CD4-positive, alpha-beta T cell treated with Interleukin-15 for 1 hour (primary cell): Measurements from ENCODE around the gene NSUN2.

Source experiments
- DNase-seq: peaks from one replicate; pipeline ENCODE4 v3.0.0-alpha.2; 2020

Gene NSUN2

DNA sequence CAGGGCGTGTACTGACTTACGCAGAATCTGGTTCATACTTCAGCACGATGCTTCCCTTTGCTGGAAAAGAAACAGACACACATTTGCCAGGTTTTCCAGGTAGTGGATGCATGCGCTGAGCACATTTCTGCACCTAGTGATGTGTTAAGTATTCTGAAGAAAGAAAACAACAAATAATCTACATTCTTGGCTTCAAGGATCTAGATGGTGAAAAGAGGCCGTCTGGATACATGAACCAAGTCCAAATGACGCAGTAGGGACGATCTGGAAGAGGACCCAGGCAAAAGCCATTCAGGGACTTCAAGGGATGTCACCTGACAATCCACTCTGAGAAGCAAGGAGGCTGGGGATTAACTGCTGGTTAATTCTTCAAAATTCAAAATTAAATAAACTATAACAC lies 30.4 kb downstream of the NSUN2 start:
- DNase-seq = no peak

DNA sequence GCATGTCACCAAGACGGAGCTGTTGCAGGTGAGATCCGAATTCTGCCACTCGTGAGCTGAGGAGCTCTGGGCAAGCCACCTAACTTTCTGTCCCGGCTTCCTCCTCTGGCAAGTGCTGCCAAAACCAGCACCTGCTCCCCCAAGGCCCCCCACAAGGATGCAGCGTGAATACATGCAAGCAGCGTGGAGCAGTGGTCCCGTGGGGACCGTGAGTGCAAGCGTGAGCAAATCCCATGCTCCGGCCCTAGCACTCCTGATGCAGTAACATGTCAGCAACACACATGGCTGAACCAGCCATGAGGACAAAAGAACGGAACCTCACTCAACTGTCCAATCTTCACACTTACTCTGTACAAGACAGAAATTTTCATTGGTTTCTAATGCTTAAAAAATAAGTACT lies 31.0 kb downstream of the NSUN2 start:
- DNase-seq = no peak

GRCh38 chr5:6601271-6601670 lies 31.6 kb downstream of the NSUN2 start:
- DNase-seq = no peak

GRCh38 chr5:6599739-6600138 lies 33.1 kb downstream of the NSUN2 start:
- DNase-seq = no peak

DNA sequence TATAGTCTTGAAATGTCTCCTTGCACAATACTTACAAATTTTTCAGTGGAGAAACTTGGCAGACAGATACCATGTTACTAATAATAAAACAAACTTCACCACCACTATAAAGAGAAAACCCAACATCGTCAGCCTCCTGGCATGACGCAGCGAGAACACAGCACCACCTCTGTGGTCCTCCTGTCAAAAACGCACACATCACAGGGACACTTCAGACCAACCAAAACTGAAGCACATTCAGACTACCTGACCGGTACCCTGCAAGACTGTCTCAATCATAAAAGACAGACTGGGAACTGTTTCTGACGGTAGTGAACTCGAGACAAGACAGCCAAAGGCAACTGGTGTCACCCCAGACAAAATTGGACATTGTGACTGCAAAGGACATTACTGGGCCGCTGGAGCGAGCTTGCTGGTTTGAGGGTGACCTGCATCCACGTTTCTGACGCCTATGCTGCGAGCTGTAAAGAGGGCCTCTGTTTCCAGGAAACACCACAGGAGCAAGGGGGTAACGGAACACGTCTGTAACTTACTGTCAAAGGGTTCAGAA lies 34.4 kb downstream of the NSUN2 start:
- DNase-seq = no peak

DNA sequence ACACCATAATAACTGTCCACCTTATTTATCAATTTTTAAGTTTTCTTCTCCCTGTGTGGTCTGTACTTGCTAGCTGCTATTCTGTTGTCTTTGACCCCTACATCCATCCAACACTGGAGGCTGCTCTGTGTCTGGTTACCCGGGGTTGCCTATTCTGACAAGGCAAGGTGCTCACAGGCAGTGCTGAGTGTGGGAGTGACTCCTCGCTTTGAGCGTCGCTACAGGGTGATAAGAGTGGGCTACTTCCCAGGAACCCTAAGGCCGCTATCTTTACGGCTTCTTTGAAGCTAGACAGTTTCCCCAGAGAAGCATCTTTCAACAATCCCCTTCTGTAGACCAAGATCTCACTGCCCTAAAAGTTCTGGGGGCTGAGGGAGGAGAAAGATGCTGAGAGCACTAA lies 35.3 kb downstream of the NSUN2 start:
- no peak for DNase-seq

DNA sequence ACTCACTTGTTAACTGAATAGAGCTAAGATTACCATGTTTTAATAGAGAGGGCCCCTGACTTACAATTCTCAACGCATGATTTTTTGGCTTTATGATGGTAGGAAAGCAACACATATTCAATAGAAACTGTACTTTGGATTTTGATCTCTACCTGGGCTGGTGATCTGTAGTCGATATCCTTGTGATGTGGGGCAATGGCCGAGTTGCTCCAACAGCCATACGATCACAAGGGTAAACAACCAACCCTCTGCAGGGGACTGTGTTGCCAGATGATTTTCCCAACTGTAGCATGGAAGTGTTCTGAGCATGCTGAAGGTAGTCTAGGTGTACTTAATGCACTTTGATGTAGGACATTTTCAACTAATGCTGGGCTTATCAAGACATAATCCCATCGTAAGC lies 36.5 kb downstream of the NSUN2 start:
- no peak for DNase-seq

DNA sequence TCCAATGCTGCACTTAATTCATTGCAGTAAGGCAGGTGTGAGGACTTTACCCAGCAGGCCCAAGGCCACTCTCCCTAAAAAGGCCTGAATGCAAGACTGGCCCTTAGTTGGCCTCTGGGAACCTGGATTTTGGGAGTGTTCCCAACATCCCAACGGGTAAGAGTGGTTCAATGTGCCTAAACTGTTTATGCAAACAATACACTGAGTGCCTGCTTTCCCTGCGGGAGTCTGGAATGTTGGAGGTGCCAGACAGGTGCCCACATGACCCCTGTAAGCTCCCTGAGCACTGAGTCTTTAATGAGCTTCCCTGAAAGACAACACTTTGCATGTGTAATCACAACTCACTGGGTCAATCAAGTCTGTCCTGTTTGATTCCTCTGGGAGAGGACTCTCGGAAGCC lies 37.4 kb downstream of the NSUN2 start:
- DNase-seq = no peak

- no peak for DNase-seq
Measured at GRCh38 chr5:6594066-6594465, 38.8 kb downstream of the NSUN2 start.

- no peak for DNase-seq
Measured at GRCh38 chr5:6593148-6594016, 39.5 kb downstream of the NSUN2 start.

GRCh38 chr5:6592601-6593000 lies 40.2 kb downstream of the NSUN2 start:
- DNase-seq = no peak

DNA sequence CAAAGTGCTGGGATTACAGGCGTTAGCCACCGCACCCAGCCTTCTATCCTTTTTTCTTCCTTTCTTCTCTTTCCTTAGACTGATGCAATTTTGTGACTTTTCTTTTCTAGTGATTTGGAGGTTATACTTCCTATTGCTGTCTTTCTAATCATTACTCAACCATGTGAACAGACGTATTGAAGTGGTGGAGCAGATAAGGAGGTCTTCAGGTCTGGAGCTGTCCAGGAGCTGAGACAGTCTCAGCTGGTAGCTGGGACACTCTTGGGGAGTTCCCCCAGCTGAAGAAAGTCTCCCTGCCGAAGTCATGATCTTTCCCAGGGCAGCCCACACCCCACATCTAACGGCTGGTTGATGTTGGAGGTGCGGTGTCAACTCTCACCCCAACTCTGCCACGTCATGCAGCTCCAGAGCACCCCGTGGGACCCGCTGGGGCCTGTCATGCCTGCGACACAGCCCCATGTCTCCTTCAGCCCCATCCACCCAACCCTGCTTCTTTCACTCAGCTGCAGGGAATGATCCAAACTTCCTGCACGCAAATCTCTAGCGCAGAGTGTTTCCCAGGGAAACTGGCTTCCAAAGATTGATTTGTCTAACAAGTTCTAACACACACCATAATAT lies 41.1 kb downstream of the NSUN2 start:
- no peak for DNase-seq

GRCh38 chr5:6590581-6590980 lies 42.3 kb downstream of the NSUN2 start:
- no peak for DNase-seq

- no peak for DNase-seq
Measured at GRCh38 chr5:6587171-6587570, 45.7 kb downstream of the NSUN2 start.

DNA sequence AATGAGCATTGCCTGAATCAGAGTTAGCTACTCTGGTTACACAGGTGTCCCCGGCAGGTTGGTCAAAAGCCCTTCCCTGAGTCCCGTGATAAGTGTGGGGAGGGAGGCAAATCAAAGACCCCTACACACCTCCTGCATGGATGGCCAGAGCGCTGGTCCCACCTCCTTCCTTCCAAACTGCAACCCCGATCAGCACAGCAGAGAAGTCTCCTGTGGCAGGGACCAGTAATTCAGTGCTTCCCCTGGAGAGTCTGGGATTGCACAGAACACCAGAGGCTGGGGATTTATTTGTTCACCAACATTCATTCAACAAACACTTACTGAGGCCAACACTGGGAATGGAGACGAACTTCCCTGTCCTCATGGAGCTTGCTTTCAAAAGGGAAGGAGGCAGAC lies 46.2 kb downstream of the NSUN2 start:
- DNase-seq = no peak

GRCh38 chr5:6585939-6586646 lies 46.8 kb downstream of the NSUN2 start:
- no peak for DNase-seq

DNA sequence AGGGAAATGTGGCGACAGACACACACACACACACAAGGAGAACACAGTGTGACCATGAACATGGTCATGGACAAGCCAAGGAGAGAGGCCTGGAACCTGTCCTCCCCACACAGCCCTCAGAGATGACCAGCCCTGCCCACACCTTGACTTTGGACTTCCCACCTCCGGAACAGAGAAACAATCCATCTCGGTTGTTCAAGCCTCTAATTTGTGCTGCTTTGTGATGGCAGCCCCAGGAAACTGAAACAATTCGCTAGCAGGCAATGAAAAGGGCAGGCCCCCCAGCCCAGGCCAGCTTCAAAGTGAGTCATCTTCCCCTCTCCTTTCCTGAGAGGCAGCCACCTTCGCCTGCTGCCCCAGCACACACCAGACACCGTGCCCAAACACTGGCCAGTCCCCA lies 47.7 kb downstream of the NSUN2 start:
- DNase-seq = no peak

DNA sequence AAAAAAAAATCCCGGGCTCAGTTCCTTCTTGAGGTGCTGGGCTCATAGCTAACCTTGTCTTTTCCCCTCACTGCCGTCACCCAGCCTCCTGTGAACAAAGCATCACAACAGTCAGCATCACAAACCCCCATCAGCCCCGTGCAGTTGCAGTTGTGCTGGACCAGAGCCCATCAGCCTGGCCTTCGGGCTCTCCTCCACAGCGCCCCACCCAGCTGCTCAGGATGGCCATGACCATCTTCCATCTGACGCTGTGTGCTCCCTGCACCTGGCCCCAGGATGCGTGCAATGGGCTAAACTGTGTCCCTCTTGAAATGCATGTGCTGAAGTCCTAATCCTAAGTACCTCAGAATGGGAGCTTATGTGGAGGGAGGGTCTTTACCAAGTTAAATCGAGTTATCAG lies 48.1 kb downstream of the NSUN2 start:
- DNase-seq = no peak

- DNase-seq = no peak
Measured at GRCh38 chr5:6584101-6584645, 48.7 kb downstream of the NSUN2 start.

- no peak for DNase-seq
Measured at GRCh38 chr5:6583049-6583880, 49.6 kb downstream of the NSUN2 start.

DNA sequence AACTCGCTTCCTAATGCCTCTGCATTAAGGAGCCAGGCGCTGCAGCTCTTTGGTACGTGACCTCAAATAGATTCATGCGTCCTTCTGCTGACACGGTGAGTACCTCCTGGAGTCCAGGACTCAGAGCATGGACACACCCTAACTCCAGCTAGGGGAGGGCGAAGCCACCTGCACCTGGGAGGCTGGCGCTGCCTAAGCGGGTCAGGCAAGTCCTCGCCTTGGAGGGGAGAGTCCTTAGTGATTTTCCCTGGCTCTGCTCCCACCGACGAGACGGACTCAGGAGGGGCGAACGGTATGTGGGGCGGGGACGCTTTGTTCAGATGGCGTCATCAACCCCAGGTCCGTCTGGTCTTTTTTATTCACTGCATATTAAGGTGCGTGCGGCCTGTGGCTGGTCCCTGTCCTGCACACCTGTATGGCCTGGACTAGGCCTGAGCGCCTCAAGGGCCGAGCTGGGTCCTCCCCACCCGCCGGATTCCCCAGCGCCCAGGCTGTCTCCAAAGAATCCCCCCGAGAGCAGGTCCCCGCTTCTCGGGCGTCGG lies 50.3 kb downstream of the NSUN2 start:
- DNase-seq = no peak
